GM21737 (cell line): ENCODE measurements around the gene PPP1R1B.

Source experiments
- ATAC-seq: cut with Tn5 transposase; IDR thresholded peaks from one replicate; pipeline ENCODE4 v1.9.1; 2021; ENCODE audit warnings: mild to moderate bottlenecking, moderate library complexity; ENCODE audit not compliant: unreplicated experiment

PPP1R1B gene

DNA sequence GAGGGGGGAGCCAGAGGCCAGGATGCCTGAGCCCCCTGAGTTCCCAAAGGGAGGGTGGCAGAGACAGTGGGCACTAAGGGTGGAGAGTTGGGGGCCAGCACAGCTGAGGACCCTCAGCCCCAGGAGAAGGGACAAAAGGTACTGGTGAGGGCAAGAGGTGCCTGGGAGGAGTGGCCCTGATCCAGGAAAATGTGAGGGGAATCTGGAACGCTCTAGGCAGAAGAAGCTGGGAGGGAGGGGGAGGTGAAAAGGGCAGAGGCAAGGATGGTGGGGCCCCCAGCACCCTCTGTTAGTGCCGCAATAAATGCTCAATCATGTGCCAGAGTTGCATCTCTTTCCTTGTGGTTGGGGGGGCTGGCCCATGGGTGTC is 39.5 kb downstream of the PPP1R1B start:
- ATAC-seq = no peak

GRCh38 chr17:39666601-39667261 is 40.0 kb downstream of the PPP1R1B start:
- ATAC-seq = no peak

GRCh38 chr17:39667262-39667944 is 40.7 kb downstream of the PPP1R1B start:
- ATAC-seq = no peak

GRCh38 chr17:39667945-39668924 is 41.5 kb downstream of the PPP1R1B start, which contains the start of gene PNMT:
PNMT (plus strand) TSS chr17:39668453; CDS start chr17:39668476, 23 bp downstream.
- ATAC-seq = no peak

DNA sequence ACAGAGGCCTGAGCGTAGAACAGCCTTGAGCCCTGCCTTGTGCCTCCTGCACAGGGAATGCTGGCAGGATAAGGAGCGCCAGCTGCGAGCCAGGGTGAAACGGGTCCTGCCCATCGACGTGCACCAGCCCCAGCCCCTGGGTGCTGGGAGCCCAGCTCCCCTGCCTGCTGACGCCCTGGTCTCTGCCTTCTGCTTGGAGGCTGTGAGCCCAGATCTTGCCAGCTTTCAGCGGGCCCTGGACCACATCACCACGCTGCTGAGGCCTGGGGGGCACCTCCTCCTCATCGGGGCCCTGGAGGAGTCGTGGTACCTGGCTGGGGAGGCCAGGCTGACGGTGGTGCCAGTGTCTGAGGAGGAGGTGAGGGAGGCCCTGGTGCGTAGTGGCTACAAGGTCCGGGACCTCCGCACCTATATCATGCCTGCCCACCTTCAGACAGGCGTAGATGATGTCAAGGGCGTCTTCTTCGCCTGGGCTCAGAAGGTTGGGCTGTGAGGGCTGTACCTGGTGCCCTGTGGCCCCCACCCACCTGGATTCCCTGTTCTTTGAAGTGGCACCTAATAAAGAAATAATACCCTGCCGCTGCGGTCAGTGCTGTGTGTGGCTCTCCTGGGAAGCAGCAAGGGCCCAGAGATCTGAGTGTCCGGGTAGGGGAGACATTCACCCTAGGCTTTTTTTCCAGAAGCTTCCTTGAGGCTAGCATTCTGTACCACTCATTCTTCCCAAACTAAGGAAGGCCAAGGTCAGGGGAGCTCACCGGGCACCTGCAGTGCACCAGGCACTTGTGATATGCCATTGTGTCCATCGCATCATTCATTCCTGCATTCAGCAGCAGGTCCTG is 43.4 kb downstream of the PPP1R1B start:
- no peak for ATAC-seq

- no peak for ATAC-seq
Observed at GRCh38 chr17:39670746-39671145, 44.0 kb downstream of the PPP1R1B start.

DNA sequence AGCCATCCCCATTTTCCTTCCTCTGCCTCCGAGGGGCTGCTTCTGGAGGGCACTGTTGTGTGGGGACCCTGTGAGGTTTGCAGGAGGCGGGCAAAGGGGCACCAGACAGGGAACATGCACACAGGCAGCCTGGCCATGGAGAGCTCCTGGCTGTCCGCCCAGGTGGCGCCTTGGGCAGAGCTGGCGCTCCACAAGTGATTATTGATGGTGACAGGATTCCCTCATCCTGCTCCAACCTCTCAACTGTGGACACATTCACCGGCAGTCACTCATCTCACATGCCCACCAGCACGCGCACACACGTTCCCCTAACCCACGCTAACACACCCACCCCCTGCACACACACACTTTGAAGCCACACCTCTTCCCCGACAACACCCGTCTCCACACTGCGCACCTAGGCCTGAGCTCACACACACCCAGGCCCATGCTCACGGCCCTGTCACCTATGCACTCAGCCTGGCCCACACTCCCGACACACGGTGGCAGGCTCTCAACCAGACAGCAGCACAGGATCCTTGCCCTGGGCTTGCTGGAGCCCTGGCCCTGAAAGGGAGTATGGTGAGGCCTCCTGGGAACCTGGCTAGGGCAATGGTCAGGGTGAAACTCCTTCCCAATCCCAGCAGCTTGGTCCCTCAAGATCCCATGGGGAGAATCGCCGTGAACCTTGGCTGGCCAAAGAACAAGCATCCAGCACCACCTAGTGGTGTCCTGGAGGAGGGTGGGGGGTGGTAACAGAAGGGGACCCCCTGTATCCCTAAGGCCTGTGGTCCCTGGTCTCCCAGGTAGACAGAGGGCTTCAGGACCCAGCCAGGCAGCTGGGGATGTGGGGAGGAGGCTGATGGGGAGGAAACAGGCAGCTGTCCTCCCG is 45.1 kb downstream of the PPP1R1B start:
- ATAC-seq = no peak

- ATAC-seq = no peak
Observed at GRCh38 chr17:39672522-39673334, 46.0 kb downstream of the PPP1R1B start.

GRCh38 chr17:39673335-39674081 is 46.8 kb downstream of the PPP1R1B start:
- no peak for ATAC-seq

DNA sequence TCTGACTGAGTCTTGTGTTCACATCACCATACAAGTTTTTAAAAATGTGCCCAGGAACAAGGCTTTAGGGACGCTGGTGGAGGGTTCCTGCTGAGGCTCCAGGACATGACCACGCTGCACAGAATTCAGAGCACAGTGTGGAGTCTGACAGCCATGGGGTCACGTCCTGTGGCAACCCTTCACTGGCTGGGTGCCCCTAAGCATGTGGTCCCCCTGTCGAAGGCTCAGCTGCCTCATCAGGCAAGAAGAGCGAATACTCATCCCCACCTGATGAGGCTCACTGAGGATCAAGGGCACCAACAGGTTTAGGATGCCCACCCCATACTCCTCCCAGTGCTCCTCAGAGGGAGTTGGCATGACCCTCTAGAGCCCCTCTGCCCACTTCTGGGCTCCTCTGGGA is 47.4 kb downstream of the PPP1R1B start:
- ATAC-seq = no peak

- no peak for ATAC-seq
Observed at GRCh38 chr17:39674702-39675389, 48.1 kb downstream of the PPP1R1B start.

GRCh38 chr17:39675390-39676082 is 48.8 kb downstream of the PPP1R1B start:
- ATAC-seq = no peak

- ATAC-seq = no peak
Observed at GRCh38 chr17:39676198-39676819, 49.6 kb downstream of the PPP1R1B start.

GRCh38 chr17:39677072-39677471 is 50.3 kb downstream of the PPP1R1B start:
- no peak for ATAC-seq

GRCh38 chr17:39677542-39678339 is 51.0 kb downstream of the PPP1R1B start:
- ATAC-seq = no peak
